HG02642 (cell line): Measurements from ENCODE around the gene GOLGA7B.
"Not testable (repeated sequence)": the region's sequence is repeated elsewhere in the genome, so short reads cannot be mapped to it uniquely, and the experiment has no call there.

Source experiments
- ATAC-seq: cut with Tn5 transposase; IDR thresholded peaks from one replicate; pipeline ENCODE4 v1.9.1; 2021; ENCODE audit warnings: mild to moderate bottlenecking; ENCODE audit not compliant: unreplicated experiment, poor library complexity

The GOLGA7B gene

DNA sequence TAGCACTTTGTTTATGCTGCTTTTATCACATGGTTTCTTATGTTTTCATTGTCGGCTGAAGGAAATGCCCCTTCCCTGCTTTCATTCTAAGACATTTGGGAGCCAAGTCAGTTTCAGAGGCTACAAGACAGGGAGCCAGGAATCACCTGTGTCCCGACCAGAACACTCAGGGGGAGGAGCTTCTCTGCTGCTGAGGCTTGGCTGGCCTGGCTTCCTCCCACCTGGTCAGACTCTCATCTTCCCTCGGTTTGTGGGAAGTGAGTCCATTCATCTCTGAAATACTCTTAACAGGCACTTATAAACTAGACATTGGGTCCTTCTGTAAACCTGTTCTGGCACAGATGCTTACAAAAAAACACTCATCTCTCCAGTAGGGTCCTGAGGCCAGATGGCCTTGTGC lies 19.6 kb upstream of the GOLGA7B start:
- ATAC-seq = no peak

DNA sequence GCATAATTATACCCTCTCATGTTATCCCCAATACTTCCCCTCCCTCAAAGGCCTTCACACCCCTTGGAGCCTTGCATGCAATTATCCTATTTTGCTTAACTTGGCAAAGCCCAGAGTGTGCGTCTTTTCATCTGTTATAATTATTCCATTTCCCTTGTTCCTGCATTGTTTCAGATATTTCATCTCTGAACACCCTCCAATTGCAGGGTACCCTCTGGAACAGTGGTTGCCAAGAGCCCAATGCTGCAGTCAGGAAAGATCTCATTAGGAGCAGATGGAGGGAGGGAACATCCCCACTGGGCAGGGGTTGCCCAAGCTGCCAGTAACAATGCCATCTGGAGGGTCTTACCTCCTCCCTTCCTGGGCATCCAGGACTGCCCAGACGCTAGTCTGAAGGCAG lies 18.4 kb upstream of the GOLGA7B start:
- no peak for ATAC-seq

DNA sequence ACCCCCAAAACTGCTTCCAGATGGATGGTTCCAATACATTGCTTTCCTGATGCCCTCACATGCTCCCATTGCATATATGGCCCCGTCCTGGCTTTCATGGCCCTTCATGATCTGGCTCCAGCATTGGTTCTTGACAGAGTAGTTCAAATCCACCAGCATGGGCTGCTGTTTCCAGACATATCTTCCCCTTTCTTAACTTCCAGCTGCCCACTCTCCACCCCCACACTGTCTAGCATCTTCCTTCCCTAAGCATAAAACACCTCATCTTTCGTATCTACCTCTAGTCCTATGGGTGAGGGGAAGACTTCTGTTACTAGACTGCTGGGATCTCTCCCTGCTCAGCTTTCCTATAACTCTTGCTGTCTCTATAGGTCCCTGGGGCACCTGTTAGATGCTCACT lies 13.2 kb upstream of the GOLGA7B start:
- ATAC-seq = no peak

DNA sequence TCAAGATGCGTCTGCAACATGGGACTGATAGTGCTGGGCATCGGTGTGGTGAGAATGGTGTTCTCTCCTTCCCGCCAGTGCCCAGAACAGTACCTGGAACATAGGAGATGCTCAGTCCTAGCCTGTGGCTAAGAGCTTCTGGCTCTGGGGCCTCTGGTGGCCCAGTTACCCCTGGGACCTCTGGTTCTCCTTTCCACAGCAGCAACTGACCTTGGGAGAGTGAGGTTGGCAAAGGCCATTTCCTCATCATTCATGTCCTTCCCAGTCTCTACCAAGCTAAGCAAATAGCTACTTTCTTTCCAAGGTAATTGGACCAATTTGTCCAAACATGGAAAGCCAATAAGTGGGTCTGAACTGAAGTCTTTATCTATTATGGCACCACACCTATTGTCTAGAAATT lies 11.6 kb upstream of the GOLGA7B start:
- no peak for ATAC-seq

DNA sequence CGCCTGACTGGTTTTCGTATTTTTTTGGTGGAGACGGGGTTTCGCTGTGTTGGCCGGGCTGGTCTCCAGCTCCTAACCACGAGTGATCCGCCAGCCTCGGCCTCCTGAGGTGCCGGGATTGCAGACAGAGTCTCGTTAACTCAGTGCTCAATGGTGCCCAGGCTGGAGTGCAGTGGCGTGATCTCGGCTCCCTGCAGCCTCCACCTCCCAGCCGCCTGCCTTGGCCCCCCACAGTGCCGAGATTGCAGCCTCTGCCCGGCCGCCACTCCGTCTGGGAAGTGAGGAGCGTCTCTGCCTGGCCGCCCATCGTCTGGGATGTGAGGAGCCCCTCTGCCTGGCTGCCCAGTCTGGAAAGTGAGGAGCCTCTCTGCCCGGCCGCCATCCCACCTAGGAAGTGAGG lies 8.5 kb upstream of the GOLGA7B start:
- ATAC-seq = not testable (repeated sequence)

DNA sequence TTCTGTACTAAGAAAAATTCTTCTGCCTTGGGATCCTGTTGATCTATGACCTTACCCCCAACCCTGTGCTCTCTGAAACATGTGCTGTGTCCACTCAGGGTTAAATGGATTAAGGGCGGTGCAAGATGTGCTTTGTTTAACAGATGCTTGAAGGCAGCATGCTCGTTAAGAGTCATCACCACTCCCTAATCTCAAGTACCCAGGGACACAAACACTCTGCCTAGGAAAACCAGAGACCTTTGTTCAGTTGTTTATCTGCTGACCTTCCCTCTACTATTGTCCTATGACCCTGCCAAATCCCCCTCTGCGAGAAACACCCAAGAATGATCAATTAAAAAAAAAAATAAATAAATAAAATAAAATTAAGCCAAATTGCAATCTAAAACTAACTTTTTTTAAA lies 7.5 kb upstream of the GOLGA7B start:
- ATAC-seq = not testable (repeated sequence)

DNA sequence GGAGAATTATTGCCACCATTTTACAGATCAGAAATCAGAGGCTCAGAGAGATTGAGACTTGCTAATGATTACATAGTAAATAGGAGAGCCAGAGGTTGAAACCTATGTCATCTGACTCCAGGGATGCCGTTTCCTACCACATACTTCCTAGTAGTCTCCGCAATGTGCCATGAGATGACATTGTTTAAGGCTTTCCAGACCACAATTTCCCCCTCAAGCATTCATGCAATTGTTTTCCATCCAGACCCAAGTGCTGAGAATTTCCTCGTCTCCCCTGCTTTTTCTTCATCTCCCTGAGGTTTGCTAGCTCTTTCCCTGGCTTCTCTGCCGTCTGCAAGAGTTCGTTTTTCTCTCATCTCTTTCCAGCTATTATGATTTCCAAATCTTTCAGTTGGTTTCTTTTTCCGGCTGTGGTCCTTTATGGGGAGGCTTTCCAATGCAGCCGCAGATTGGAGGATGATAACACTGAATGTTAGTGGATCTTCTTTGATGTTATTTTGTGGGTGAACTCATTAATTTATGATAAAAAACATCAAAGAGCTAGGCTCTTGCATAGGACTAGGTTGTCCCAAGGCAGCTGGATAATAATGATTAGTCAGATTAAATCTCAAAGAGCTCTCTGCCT lies 6.9 kb upstream of the GOLGA7B start:
- ATAC-seq = no peak

DNA sequence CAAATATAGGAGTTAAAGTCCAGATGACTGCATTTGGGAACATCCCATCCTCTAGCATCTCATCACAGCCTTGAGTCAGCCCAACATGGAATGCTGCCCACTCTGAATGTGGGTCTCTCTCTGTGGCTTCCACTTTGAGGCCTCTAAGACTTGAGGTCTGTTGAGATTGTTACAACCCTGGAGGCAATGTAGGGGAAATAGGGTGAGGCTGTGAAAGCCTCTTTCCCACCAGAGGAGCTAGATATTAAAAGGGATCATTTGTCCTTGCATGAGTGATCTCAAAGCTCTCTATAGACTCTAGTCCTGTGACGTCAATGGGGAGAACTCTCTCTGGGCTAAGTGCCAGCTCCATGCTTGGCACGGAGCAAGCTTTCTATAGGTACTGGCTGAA lies 6.4 kb upstream of the GOLGA7B start:
- no peak for ATAC-seq

DNA sequence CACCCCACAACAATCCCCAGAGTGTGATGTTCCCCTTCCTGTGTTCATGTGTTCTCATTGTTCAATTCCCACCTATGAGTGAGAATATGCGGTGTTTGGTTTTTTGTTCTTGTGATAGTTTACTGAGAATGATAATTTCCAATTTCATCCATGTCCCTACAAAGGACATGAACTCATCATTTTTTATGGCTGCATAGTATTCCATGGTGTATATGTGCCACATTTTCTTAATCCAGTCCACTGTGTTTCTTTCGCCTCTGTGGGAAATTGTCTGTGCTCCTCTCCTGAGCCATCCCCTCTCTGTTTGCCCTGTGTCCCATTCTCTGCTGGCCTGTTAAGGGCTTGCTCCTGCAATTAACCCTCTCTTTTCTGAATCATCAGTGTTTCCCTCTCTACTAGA lies 5.7 kb upstream of the GOLGA7B start:
- not testable (repeated sequence) for ATAC-seq

DNA sequence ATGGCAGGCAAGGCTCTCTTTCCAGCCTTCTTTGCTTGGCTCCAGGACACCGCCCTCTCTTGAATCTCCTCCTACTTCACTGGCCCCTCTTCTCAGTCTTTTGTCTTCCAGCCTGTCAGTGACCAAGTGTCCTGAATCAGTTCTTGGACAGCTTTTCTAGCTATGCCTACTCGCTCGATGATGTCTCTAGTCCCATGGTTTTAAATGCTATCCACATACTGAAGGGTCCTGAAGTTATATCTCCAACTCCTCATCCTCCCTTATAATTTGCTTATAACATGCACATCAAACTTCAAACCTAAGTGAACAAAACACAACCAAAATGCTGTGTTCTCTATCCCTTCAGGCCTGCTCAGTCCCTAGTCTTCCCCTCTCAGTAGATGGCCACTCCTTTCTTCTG lies 5.0 kb upstream of the GOLGA7B start:
- no peak for ATAC-seq

DNA sequence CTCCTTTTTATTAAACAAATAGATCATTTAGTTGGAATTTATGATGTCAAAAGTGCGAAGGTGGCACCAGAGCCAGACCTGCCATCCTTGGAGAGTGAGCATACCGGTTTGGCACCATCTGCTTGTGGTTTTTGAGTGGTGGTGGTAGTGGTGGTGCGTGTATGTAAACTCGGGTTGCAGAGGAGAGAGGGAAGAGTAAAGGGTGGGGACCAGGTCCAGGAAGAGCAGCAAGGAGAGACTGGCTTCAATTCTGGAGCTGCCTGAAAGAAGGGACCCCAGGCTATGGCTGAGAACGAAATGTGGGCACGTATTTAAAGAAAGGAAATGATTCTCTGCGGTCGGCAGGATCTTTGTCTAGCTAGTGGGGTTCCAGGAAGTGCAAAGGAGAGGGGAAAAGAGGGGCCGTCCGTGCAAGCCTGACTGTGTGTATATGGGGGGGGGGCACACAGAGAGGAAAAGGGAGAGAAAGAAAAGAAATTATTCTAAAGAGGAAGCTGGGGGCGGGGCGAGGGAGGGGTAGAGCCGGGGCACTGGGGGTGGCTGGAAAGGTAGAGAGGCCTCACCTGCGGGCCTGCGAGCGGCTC lies 448 bp upstream of the GOLGA7B start:
- peak; percentile 26 for ATAC-seq

DNA sequence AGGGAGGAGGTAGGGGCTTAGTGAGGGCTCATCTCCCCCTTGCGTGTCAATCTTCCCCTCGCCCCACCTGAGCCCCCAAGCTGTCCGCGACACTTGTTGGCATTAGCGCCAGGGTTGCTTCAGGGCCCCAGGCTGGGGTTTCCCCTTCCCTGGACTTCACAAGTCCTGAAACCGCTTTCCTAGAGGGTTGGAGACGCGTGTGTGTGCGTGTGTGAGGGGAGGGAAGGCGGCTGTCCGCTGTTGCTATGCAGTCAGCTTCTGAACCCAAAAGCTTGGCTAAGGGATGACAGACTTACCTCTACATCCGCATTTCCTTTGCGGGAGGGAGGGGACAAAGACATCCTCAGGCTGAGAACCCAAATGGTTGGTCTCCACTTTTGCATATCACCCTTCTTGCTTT lies 803 bp downstream of the GOLGA7B start:
- no peak for ATAC-seq

DNA sequence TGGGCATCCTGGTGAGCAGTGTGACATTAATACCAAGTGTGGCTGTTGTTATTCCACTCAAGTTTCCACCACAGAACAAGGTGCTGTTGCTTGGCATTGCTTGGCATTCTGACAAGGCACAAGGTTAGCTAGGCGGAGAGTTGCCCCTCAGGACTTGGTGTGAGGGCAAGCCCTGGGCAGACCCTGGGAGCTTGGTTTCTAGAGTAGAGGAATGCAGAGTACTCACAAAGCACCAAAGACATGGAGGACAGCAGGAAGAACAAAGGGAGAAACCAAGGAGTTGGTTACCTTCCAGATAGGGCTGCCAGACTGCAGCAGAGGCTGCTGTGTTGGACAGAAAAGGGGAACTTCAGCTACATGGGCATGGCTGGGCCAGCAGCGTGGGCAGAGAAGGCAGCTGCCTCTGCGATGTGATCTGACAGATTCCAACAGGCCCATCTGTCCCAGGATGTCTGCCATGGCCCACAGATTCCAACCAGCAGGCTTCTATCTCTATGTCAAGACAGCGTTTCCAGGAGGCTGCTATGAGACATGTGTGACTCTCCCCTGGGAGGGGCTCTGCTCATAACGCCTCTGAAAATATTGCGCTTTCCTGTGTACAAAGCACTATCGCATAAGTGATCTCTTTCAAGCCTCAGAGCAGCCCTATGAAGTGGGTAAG lies 1.8 kb downstream of the GOLGA7B start:
- no peak for ATAC-seq

DNA sequence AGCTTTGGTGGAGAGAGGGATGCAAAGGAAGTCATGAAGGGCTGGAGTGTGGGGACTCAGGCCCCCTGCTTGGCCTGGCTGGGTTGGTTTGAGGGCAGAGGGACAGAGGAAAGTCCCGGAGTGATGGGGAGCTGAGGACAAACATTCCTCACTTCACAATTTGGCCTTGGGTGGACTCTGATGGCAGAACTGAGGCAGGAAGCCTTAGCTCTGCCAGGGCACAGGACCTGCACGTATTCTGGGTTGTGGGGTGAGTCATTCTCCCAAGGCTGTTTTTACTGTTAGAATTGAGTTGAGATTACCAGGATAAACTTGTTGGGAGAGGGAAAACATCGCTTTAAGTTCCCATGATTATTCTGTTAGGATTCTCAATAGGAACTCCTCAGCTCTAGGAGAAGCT lies 2.6 kb downstream of the GOLGA7B start:
- ATAC-seq = no peak

DNA sequence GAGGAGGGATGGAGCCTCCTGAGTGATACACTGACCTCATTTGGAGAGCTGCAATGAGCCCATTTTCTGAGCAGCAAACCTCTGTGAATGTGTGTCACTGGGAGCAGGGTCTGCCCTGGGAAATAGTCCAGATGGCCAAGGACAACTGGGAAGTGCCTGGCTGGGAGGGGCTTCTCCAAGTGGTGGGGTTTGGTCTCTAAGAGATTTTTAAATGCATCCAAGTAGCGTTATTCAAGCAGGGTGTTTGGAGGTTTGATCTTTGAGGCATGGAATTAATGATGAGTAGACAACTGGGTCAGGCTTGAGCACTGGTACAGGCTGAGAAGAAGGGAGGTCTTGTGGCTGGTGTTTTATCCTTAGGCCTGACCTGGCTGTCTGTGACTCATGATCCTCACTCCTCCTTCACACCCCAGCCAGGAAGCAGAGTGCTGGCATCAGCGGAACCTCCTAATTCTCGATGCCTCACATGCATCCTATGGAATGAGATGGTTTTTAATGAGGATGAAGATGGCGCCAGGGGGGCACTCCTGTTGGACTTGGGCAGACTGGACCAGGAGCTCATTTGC lies 3.3 kb downstream of the GOLGA7B start:
- no peak for ATAC-seq

DNA sequence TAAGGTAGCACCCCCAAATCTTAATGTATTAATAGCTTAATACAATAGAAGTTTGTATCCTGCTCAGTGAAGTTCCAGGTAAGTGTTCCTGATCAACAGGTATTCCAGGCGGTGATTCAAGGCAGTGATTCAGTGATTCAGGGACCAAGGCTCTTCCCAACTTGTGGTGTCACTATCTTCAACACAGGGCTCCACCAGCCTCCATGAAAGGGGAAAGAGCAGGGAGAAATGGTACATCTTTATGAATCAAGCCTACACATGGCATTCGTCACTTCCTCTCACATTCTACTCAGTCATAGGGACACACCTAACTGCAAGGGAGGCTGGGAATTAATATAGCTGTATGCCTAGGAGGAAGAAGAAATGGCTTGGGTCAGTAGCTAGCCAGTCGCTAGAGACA lies 5.1 kb downstream of the GOLGA7B start:
- ATAC-seq = no peak

DNA sequence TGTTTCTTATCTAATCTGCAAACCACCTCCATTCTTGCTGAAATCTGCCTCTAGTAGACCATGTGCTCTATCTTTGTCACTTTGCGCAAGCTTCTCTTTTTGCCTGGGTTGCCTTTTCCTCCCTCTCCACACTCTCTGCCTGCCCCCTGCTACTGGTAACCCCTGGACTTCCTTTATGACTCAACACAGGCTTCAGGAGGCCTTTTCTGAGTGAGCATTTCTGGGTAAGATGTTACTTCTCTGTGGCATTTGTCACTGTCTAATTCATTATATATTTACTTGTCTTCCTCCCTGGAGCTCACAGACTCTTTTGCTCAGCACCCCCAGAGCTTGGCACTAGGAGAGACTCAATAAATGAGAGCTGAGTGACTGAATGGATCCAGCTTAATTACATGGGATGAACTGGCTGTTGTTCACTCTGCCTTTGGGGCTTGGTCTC lies 8.4 kb downstream of the GOLGA7B start:
- ATAC-seq = no peak

DNA sequence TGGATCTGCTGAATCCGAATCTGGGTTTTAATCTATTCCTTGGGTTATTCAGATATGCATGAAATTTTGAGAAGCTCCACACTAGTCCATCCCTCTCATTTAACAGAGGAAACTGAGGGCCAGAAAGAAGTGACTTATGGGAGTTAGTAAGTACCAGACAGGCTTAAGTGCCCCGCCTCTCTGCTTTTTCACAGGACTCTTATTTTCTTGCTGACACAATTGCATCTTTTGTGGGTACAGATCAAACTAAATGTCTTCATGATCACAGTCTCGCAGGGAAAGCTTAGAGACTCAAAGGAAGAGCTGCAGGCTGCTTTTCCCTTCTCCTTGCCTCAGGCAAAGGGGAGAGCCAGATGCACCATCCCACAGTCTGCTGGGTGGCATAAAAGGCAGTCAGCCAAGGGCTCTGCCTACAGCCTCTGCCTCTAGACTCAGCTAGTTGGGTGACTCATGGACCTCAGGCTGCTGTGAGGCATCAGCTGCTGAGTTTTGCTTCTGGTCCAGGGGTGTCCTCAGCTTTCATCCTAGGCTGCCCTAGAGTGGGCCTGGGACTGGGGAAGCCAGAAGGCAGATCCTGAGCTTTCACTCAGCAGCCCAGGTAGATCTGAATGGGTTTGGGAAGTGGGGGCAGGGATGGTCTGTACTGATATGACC lies 11.6 kb downstream of the GOLGA7B start:
- ATAC-seq = no peak

DNA sequence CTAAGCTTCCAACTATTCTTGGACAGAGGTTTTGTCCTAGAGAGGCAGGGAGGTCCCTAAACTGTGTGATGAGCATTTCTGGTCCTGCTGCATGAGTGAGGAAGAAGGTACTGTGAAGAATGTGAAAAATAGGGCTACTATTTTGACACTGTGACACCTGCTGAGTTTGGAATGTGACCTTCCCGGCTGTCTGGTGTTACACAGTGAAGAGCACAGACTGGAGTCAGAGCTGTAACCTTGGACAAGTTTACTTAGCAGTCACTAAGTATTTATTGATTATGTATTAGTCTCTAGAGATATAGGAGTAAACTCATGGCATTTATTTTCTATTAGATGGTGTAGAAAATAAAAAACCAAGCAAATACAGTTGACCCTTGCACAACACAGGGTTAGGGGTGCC lies 12.3 kb downstream of the GOLGA7B start:
- no peak for ATAC-seq

DNA sequence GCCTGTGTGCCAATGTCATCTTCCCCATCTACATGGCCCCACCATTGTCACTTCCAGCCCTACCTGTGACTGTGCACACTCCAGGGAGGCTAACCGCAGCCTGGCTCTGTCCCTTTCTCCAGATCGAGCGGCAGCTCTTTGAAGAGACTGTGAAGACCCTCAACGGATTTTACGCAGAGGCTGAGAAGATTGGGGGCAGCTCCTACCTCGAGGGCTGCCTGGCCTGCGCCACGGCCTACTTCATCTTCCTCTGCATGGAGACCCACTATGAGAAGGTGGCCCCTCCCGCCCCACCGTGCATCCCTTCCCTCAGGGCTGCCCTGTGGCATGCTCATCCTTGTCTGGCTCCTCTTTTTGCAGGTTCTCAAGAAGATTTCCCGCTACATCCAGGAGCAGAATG lies 14.2 kb downstream of the GOLGA7B start:
- ATAC-seq = no peak

DNA sequence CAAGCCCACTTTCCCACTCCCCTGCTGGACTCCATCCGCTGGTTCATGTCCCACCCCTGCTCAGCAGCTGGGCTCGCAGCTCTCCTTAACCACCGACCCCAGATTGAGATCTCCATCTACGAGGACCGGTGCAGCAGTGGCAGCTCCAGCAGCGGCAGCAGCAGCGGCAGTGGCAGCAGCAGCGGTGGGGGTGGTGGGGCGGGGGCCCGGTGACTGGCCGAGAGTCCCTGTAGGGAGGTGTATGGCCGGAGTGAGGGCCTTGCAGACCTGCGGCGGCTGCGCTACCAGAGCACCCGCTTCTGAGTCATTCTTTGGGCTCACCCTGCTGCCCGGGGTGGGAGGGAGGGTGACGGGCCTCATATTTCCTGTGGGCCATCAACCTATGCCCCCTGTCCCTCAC lies 15.8 kb downstream of the GOLGA7B start:
- ATAC-seq = no peak
